Endothelial cell of umbilical vein (primary cell): ENCODE results near the gene WDFY3.

ENCODE experiments used
- EZH2 ChIP-seq: IDR thresholded peaks from 2 replicates; pipeline ENCODE4 v1.6.1; 2012; ENCODE audit warnings: borderline replicate concordance, low read depth, mild to moderate bottlenecking, moderate library complexity, low read length, inconsistent platforms; ENCODE audit not compliant: severe bottlenecking
- POLR2A ChIP-seq: IDR thresholded peaks from 2 replicates; pipeline ENCODE4 v1.6.1; 2012; ENCODE audit warnings: low read depth, mild to moderate bottlenecking, control low read depth, low read length
- POLR2AphosphoS5 ChIP-seq: IDR thresholded peaks from 2 replicates; pipeline ENCODE4 v1.6.1; 2012; ENCODE audit warnings: low read depth, mild to moderate bottlenecking, control low read depth, low read length, moderate library complexity; ENCODE audit not compliant: insufficient read depth
- TF ChIP-seq, protein P1 (sequence below), 2 donors: IDR thresholded peaks; 1 replicate in 1 of 2; 2 replicates in 1 of 2; pipeline ENCODE4 v1.5.1; 2011; ENCODE audit warnings: low read length in 2 of 2, mild to moderate bottlenecking in 2 of 2, moderate library complexity in 2 of 2, control low read depth in 1 of 2, inconsistent platforms in 1 of 2, low read depth in 1 of 2; ENCODE audit not compliant: insufficient read depth in 1 of 2; ENCODE audit errors: extremely low read depth in 1 of 2
- TF ChIP-seq, protein P2 (sequence below): IDR thresholded peaks from 2 replicates; pipeline ENCODE4 v1.6.1; 2011; ENCODE audit not compliant: insufficient read depth, insufficient read length

DNA sequence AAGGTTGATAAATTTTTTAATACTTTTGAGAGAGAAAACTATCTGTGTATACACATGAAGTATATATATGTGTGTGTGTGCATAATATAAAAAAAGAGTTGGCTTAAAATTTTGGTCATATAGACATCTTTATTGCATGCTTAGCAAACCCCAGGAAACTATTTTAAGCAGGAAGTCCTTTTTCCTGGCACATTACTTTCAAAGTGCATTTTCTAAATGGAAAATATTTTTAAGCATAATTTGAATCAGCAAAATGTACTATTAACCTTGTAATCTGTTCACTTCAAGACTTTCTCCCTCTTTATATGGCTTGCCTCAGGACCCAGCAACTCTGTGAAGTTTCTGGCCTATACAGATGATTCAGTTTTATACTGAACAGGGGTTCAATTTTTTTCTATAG, 277.3 kb downstream of the WDFY3 start:
- TF ChIP-seq, protein P1, sequence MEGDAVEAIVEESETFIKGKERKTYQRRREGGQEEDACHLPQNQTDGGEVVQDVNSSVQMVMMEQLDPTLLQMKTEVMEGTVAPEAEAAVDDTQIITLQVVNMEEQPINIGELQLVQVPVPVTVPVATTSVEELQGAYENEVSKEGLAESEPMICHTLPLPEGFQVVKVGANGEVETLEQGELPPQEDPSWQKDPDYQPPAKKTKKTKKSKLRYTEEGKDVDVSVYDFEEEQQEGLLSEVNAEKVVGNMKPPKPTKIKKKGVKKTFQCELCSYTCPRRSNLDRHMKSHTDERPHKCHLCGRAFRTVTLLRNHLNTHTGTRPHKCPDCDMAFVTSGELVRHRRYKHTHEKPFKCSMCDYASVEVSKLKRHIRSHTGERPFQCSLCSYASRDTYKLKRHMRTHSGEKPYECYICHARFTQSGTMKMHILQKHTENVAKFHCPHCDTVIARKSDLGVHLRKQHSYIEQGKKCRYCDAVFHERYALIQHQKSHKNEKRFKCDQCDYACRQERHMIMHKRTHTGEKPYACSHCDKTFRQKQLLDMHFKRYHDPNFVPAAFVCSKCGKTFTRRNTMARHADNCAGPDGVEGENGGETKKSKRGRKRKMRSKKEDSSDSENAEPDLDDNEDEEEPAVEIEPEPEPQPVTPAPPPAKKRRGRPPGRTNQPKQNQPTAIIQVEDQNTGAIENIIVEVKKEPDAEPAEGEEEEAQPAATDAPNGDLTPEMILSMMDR (IDR thresholded peaks at IDR 0.05; ENCODE audit: extremely low read depth in 1 of 2, insufficient read depth in 1 of 2, low read depth in 1 of 2, low read length in 2 of 2) = no peak
- no peak for TF ChIP-seq POLR2AphosphoS5
- TF ChIP-seq POLR2A = no peak
- TF ChIP-seq, protein P2, sequence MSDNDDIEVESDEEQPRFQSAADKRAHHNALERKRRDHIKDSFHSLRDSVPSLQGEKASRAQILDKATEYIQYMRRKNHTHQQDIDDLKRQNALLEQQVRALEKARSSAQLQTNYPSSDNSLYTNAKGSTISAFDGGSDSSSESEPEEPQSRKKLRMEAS = no peak
- TF ChIP-seq EZH2 = no peak
